GM10266 (cell line): ENCODE results near the gene POLL.

Experiments
- DNase-seq: peaks from one replicate; pipeline ENCODE4 v3.0.0; 2012; ENCODE audit errors: extremely low spot score
- CTCF ChIP-seq: IDR thresholded peaks from 2 replicates; pipeline ENCODE4 v1.5.1; 2012; ENCODE audit warnings: mild to moderate bottlenecking, low read depth; ENCODE audit not compliant: control insufficient read depth, insufficient read depth; ENCODE audit errors: missing control alignments

POLL gene

DNA sequence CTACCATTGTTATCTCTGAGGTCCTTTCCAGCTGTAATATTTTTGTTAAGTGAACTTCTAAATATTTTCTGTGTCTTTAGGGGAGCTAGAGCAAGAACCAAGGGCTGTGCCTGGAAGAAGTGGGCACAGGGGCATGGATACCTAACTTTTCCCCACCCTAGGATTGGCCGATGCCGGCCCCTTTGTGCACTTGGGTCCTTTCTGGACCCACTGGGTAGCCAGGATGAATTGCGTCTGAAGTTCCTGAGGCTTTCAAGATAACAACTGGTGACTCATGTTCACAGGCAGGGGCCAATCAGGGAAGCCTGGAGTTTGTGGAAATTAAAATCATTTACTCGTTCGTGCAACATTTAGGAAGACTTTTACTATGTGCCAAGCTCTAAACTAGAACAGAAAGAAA lies 822 bp upstream of the POLL start:
- DNase-seq = no peak

GRCh38 chr10:101585841-101586240 lies 2.2 kb downstream of the POLL start:
- TF ChIP-seq CTCF = no peak

More for the DNA sequence above, 822 bp upstream of the POLL start:
- no peak for TF ChIP-seq CTCF

GRCh38 chr10:101580486-101581399 lies 7.3 kb downstream of the POLL start:
- no peak for TF ChIP-seq CTCF

More at GRCh38 chr10:101585841-101586240, 2.2 kb downstream of the POLL start:
- DNase-seq = no peak

DNA sequence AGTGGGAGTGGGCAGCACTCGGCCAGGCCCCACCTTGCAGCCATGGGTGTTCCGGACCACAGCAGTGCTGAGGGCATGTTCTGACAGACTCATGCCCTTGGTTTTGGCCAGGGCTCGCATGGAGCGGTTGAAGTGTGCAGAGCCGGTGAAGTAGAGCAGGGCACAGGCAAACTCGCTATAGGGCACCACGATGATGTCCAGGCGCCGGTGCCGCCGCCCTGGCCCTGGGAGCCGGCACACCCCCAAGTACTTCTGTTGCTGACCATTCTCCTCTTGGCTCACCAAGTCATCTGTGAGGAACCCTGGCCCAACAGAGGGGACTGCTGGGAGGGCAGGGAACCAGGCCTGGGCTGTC lies 8.6 kb downstream of the POLL start:
- no peak for DNase-seq
- no peak for TF ChIP-seq CTCF

More at GRCh38 chr10:101580486-101581399, 7.3 kb downstream of the POLL start:
- DNase-seq = no peak

- TF ChIP-seq CTCF = no peak
Observed at GRCh38 chr10:101578803-101579515, 9.1 kb downstream of the POLL start.

DNA sequence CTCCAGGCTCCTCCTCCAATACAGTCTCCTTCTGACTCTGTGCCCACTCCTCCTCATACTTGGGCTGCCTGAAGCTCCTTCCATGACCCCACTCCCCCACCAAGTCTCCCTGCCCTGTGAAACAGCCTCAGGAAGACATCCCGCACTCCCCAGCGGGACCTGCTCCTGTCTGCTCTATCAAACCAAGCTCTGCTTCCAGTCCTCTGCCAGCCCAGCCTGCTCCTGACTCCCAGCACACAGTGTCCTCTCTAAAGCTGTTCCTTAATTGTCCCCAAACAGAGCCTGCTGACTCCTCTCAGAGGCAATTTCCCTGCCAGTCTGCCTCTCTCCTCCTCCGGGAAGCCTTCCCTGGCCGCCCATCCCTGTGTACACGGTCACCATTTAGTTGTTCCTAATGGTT lies 9.9 kb downstream of the POLL start:
- TF ChIP-seq CTCF = no peak
- no peak for DNase-seq

More at GRCh38 chr10:101578803-101579515, 9.1 kb downstream of the POLL start:
- DNase-seq = no peak
